Adrenal gland (tissue), 5 donors: Measurements from ENCODE around the gene WDR1.

Source experiments
- POLR2A ChIP-seq, 2 donors: fragments of 450-650 bp; IDR thresholded peaks; one replicate each; pipeline ENCODE4 v1.6.1; 2017; ENCODE audit warnings: antibody characterized with exemption in 2 of 2, mild to moderate bottlenecking in 2 of 2, moderate library complexity in 1 of 2
- TF ChIP-seq, protein P1 (sequence below), 6 experiments: fragments of 450-650 bp in 4 of 6; fragments of 200-600 bp in 2 of 6; sonication (generic) in 1 of 6; IDR thresholded peaks; 1 replicate in 5 of 6; 2 replicates in 1 of 6; pipeline versions ENCODE4 v1.5.1 to v1.8.0; 2016 to 2021; ENCODE audit warnings: antibody characterized with exemption in 6 of 6, mild to moderate bottlenecking in 2 of 6, moderate library complexity in 1 of 6
- donor health status: DM: no; HTN: no; CAD: no.

DNA sequence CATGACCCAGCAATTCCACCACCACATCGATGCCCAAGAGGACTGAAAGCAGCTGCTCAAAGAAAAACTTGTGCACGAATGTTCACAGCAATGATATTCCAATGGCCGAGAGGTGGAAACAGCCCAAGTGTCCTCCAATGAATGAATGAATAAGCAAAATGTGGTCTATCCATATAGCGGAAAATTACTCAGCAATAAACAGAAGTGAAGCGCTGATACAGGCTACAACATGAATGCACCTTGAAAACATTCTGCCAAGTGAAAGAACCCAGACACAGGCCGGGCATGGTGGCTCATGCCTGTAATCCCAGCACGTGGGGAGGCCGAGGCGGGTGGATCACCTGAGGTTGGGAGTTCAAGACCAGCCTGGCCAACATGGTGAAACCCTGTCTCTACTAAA, 90.1 kb downstream of the WDR1 start:
- TF ChIP-seq POLR2A (IDR thresholded peaks at IDR 0.05) = no peak
- TF ChIP-seq, protein P1, sequence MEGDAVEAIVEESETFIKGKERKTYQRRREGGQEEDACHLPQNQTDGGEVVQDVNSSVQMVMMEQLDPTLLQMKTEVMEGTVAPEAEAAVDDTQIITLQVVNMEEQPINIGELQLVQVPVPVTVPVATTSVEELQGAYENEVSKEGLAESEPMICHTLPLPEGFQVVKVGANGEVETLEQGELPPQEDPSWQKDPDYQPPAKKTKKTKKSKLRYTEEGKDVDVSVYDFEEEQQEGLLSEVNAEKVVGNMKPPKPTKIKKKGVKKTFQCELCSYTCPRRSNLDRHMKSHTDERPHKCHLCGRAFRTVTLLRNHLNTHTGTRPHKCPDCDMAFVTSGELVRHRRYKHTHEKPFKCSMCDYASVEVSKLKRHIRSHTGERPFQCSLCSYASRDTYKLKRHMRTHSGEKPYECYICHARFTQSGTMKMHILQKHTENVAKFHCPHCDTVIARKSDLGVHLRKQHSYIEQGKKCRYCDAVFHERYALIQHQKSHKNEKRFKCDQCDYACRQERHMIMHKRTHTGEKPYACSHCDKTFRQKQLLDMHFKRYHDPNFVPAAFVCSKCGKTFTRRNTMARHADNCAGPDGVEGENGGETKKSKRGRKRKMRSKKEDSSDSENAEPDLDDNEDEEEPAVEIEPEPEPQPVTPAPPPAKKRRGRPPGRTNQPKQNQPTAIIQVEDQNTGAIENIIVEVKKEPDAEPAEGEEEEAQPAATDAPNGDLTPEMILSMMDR (IDR thresholded peaks at IDR 0.05) = no peak
